Stimulated activated CD4-positive, alpha-beta T cell treated with anti-CD3 and anti-CD28 coated beads, Interleukin-15, amount 100 ng/mL, for 48 hours (primary cell): ENCODE measurements around the gene SCNN1A.

Source experiments
- DNase-seq, 2 donors: peaks; one replicate each; pipeline ENCODE4 v3.0.0-alpha.2; 2020; ENCODE audit warnings: low read depth in 2 of 2

The SCNN1A gene

DNA sequence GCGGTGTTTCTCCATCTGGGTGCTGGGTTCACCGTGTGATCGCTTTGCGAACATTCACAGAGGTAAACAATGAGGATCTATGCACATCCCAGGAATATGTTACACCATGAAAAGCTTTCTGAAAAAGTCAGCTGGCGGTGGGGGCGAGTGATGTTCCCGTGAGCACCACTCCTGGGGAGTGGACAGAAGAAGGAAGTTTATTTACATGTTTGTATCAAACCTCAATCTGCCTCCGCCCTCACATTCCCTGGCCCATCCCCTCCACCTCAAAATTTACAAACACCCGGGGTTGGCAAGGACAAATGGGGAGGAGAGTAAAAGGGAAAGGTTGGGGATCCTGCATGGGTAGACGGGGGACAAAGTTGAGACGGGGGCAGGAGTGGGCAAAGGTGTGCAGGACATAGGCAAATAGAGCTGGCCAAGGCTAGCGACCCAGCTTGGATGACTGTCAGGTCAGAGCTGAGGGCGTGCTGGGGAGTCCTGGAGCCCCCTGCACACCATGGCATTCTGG, 40.4 kb downstream of the SCNN1A start:
- DNase-seq, result no peak

DNA sequence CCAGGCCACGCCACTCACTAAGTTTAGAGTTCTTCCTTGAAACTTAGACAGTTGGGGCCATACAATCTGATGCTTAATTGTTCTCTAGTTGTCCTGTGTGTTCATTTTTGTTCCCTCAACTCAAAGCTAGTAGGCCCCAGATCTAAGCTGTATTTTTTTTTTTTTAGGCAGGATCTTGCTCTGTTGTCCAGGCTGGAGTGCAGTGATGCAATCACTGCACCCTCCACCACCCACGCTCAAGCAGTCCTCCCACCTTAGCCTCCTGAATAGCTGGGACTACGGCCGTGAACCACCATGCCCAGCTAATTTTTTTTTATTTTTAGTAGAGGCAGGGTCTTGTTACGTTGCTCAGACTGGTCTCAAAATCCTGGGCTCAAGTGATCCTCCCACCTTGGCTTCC, 41.0 kb downstream of the SCNN1A start:
- DNase-seq, result no peak

DNA sequence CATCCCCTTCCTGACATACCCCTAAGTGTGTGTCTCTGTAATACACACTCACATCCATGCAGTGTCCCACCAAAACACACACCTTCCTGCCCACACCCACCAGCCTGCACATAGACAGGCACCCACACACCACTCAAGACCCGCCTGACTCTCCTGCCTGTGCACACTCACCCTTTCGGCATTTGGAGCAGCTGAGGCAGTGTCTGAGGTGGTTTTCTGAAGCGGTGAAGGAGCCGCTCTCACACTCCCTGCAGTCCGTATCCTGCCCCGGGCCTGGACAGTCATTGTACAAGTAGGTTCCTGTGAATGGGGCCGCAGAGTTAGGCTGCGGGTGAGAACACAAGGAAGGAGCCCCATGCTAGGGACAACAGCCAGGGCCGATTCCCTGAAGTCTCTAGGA, 41.8 kb downstream of the SCNN1A start:
- no peak for DNase-seq

DNA sequence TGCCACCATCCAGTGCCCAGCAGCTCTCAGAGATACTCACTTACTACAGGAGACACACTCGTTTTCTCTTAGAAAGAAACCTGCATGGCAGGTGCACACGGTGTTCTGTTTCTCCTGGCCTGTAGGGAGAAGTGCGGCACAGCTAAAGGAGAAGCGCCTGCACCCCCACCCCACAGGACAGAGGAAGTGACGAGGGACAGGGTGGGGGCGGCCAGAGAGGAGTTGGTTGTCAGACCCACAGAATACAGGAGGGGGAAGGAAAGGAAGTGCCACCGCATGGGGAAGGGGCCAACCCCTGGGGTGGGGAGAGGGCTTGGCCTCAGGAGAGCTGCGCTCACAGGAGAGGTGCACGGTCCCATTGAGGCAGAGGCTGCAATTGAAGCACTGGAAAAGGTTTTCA, 42.3 kb downstream of the SCNN1A start:
- no peak for DNase-seq

DNA sequence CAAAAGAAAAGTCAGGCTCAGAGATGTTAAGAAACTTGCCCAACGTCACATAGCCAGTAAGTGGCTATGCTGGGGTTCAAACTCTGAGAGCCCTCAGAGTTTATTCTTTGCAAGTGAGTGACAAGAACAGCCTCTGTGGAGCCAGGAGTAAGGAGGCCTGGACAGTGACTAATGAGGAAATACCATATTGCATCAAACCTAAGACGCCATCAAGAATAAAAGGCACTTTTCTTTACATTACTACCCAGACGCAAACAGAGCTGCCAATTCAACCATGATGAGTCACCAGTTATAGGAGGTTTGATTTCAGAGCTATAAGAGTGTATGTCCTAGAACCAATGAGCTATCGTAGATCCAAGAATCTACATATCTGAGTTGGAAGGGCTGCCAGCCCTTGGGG, 42.9 kb downstream of the SCNN1A start:
- no peak for DNase-seq

DNA sequence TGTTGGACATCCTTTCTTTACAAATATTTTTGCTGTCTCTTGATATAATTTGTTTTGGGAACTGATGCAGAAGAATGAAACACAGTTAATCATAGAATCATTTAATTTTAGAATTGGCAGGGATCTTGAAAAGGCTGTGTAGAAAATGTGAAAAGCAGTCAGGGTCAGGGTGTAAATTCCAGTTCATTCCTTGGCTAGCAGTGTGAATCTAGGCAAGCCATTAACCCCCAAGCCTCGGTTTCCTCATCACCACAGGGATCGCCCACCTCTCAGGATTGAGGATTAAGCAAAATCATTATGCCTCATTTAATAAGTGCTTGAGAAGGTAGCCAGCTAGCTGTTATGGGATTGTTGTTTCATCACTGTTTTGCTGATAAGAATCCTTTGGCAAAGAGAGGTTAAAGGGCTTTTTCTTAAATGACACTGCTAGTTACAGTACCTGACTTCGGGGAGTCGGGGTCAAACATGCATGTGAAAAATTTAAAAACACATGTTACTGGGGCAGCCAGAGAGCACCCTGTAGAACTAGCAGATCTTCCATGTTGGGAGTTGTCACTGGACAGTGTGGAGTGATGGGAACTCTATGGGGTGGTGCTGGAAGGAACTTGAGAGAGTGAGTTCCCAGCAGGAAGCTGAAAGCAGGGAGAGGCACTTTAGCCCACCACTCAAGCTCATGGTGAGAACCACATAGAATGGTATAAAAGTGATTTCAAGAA, 44.2 kb downstream of the SCNN1A start:
- DNase-seq, result no peak

DNA sequence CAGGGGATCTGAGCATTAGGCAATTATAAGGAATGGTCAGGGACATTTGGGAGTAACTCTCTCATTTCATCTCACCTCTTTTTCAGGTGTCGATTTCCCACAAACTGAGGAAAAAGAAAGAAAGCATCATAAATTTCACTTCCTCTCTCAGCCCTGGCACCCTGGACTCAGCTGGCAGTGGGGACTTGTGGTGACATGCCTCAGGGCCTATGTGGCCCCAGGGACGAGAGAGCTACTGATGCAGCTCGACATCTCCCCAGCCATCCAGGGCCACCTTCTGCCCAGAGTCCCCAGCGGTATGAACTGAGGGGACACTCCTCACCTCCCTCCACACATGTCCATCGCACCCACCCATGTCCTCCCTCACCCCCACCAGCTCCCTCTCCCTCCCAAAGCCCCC, 45.2 kb downstream of the SCNN1A start:
- no peak for DNase-seq

DNA sequence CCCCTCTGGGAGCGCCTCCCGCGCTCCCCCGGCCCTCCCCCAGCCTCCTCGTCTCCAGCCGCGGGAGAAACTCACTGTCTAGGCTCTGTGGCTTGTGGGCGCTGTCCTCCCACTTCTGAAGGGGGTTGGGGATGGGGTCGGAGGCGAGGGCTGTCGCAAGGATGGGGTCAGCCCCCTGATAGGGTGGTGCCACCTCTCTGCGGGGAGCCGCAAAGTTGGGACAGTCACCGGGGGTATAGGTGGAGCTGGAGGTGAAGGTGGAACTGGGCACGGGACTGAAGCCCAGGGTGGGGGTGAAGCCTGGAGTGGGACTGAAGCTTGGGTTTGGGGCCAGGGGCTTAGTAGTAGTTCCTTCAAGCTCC, 45.7 kb downstream of the SCNN1A start:
- DNase-seq, result no peak

DNA sequence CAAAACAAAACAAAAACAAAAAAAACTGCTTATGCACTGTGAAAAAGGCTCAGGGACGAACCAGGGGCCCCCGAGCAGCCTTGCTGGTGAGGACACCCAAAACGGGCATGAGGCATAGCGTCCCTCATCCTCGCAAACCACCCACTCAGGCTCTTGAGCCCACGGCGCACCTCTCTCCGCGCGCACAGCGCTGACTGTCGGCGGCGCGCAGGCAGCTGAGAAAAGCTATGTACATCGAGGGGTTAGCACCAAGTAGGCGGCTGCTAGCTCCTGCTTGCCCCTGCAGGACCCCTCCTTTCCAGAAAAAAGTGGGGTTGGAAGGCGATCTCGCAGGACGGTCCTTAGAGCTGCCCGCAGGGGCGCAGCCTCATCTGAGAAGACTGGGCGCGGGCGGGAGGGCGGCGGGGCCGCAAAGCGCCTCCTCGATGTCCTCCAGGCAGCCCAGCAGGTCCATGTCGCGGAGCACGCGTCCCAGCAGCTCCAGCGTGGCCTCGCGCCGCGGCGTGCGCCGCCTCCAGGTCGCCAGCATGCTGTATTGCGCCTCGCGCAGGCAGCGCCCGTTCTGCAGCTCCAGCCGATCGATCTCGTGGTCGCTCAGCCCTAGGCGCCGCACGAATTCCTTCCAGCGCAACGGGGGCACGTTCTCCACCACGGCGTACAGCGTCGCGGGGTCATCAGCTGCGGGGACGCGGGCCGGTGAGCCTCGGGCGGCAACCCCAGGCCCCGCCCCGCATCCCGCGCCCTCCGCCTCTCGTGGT, 46.2 kb downstream of the SCNN1A start:
- DNase-seq, result no peak

DNA sequence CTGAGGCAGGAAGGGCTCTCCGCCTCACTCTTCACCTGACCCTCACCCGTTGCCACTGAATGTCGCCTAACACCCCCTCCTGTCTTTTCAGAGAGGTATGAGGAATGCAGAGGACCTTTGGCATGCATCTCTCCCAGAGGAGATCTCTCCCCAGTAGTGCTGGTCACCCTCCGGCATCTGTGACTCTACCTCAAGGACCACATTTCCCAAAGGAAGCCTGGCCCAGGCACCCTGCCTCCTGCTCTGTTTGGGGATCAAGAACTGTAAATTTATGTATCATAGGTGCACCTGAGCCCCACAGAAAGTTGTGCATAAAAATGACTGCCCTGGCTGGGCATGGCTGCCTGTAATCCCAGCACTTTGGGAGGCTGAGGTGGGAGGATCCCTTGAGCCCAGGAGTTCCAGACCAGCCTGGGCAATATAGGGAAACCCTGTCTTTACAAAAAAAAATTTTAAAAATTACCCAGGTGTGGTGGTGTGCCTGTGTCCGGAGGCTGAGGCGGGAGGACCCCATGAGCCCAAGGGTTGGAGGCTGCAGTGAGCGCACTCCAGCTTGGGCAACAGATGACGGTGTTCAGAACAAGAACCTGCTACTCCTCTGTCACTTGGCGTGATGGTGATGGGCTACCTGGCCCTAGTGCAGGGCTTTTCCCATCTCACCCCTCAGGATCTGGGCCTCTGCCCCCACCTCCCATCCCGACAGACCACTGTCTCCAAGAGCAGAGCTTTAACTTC, 47.2 kb downstream of the SCNN1A start:
- no peak for DNase-seq

DNA sequence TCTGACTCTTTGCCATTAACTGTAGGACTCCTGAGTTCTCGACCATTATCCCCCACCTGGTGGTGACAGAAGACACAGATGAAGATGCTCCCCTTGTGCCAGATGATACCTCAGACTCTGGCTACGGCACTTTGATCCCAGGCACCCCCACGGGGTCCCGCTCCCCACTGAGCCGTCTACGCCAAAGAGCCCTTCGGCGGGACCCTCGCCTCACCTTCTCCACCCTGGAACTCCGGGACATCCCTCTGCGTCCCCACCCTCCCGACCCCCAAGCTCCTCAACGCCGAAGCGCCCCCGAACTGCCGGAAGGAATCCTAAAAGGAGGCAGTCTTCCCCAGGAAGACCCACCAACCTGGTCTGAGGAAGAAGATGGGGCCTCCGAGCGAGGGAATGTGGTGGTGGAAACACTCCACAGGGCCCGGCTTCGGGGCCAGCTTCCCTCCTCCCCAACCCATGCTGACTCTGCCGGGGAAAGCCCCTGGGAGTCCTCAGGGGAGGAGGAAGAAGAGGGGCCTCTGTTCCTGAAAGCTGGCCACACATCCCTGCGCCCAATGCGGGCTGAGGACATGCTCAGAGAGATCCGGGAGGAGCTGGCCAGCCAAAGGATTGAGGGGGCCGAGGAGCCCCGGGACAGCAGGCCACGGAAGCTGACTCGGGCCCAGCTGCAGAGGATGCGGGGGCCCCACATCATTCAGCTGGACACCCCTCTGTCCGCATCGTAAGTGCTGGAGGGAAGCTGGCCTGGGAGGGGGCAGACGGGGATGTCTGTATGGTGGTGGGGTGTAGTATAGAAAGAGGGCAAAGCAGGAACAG, 47.9 kb downstream of the SCNN1A start:
- no peak for DNase-seq

DNA sequence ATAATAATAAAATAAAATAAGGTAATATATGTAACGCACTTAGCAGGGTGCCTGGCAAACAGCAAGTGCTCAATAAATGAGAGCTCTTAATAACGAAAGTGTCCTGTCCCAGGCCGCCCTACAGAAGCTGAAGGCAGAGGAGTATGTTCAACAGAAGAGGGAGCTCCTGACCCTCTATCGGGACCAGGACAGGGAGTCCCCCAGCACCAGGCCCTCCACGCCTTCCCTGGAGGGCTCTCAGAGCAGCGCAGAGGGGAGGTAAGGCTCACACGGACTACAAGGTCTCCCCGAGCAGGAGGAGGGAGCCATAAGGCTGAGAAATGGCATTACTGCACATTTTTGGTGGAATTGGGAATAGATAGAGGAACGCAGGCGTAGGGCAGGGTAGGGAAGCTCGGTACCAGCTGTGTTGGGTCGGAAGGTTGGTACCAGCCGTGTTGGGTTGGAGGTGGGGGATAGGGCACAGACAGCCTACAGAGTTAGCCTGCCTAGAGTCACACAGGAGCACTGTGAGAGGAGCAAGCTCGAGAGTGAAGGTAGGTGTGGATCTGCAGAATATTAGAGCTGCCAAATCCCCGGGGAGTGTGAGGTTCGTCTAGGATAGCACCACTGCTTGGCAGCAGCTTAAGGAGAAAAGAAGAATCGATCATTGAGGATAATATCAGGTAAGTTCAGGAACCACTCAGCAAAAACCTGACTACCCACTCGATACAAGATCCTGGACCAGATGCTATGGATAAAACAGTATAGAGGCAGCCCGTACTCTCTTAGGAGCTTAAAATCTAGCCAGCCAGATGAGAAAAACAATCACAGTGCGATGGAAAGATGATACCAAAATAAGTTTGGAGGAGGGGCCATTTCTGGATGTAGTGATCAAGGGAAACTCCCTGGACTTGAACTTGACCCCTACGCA, 48.8 kb downstream of the SCNN1A start:
- DNase-seq, result no peak

DNA sequence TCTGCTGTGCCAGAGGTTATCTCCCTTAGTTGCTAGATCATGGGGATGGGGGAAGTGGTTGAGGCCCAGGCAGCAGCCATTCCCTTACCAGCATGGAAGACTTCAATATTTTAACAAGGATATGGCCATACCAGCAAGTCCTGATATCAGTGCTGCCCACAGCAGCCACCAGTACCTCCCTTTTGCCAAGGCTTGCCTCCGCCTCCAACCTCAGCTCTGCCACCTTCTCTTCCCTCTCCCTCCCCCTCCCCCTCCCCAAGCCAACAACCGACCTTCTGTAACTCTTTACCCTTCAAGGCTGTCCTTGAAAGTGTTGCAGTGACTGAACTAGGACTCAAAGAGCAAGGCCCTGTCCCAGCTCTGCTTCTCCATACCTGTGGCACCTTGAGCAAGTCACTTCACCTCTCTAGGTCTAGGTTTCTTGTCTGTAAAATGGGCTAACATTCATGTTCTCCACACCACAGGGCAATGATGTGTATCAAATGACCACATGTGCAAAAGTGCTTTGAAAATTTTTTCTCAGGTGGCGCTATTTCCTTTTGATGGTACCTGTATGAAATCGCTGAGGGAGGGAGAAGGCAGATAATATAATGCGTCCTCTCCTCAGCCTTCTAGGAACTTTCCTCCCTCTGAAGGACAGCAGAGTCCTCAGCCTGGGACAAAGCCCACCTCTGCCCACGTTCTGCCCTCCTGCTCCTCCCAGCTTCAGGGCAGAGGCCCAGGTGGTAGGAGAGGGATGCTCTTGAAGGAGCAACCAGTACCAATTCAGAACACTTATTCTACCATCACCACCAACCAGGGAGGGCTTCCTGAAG, 50.2 kb downstream of the SCNN1A start:
- DNase-seq, result no peak

DNA sequence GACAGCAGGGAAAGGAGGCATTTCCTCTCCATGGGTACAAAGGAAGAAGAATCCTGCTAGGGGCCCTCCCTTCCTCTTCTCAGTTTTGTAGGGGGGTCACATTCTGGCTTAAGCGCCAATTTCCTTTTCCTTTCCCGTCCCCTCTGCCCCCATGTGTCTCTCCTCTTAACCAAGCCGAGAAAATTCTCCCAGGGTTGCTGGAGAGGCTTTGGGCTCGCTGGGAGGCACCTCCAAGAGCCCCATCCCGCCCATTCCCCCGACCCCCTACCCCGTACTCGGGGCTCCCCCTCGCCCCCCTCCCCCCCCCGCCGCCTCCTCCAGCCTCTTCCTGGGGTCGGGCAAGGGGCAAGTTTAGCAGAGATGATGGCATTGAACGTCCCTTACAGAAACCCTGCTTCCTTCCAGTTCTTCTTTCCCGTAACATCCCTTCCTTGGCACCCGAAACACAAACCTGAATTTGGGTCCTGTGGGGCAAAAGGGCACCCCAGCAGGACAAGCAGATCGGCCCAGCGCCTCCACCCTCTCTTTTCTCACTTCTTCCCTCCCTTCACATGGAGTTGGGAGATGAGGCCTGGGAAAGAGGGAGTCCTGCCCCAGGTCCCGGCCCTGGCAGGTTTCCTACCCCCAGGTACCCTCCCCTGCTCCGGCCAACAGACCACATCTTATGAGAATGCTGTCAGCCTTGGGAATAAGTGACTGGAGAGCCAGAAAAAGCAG, 51.2 kb downstream of the SCNN1A start:
- DNase-seq, result no peak

DNA sequence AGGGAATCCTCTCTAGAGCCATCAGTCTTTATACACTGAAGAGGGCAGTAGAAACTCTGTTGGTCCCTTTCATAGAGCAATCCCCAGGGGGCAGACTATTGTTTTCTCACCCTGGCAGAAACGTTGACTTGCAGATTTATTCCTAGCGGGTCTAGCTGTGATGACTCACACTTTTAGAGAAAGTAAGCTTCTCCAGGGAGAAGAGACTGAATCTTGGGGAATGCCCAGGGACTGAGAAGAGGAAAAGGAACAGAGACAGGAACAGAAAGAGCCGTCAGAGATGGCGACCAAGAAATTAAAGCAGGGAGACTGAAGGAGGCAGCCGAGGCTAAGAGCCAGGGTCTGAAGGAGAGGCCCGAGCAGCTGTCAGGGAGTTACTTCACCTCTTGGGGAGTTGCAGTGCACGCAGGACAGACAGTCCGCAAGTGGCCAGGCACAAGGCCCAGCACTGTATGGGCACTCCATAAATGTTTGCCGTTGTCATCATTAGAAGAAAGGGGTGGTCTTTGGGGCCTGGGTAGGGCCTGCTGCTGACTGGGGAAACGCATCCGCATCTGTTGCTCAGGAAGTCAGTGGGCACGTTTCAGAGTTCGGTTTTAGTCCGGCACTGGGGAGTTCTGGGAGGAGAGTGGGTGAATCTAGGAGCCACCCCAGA, 51.9 kb downstream of the SCNN1A start:
- DNase-seq, result peak in 1 of 2 donors; percentile 35

DNA sequence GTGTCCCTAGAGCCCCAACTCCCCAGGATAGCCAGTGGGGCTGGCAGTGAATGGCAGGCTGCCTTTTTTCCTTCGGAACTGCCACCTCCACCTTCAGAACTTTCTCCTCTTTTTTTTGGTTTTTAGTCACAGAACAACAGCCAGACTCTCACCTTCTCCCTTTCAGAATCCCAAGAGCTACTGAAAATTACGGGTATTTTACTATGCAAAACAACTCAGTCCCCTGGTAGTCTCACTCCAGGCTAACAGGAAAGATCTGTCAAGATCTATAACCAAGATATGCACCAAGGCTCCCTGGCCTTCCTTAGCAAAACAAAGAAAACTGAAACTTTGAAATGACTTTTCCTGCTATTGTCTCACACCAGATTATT, 52.4 kb downstream of the SCNN1A start:
- DNase-seq, result no peak

DNA sequence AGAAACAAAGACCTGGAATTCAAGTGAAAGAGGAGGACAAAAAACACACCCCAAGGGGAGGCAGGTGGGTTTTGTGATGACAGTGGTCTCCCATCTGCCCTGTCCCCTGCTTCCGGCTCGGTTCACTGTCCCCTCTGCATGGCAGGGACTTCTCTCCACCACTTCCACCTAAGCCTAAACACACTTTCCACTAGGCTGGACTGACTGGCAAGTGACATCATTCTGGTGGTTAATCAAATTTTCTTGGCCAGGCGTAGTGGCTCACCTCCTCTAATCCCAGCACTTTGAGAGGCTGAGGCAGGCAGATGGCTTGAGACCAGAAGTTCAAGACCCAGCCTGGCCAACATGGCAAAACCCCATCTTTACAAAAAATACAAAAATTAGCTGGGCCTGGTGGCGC, 53.0 kb downstream of the SCNN1A start:
- DNase-seq, result no peak

DNA sequence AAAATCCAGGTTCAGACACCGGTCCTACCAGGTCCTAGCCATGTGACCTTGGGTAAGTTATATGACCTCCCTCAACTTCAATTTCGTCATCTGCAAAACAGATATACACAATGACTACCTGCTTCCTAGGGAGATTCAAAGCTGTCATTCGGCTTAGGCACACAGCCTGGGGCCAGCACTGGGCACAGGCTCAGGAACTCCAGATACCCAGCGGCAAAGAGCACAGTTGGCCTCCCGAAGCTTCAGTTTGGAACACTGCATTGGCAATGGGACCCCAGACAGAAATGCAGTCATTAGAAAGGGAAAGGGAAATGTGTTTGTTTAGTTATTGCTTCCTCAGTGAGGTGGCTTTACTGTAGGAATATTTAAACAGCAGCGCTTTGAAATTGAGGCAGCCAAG, 53.5 kb downstream of the SCNN1A start:
- DNase-seq, result no peak

DNA sequence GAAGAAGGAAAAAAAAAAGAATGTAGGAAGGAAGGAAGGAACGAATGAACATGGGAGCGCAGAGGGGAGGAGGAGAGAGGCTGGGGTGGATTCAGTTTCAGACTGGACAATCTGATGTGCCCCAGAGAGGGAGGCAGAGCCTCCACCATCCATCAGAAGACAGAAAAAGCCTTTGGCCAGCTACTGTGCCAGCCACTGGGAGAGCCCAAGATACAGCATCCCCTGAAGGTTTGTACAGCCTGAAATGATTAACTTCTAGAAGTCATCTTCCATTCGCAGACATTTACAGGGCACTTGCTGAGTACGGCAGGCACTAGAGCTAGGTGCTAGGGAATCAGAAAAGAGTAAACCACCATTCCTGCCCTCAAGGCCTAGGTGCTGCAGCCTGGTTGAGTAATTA, 55.9 kb downstream of the SCNN1A start:
- no peak for DNase-seq
